ENCODE results near the gene PRSS3.

DNA sequence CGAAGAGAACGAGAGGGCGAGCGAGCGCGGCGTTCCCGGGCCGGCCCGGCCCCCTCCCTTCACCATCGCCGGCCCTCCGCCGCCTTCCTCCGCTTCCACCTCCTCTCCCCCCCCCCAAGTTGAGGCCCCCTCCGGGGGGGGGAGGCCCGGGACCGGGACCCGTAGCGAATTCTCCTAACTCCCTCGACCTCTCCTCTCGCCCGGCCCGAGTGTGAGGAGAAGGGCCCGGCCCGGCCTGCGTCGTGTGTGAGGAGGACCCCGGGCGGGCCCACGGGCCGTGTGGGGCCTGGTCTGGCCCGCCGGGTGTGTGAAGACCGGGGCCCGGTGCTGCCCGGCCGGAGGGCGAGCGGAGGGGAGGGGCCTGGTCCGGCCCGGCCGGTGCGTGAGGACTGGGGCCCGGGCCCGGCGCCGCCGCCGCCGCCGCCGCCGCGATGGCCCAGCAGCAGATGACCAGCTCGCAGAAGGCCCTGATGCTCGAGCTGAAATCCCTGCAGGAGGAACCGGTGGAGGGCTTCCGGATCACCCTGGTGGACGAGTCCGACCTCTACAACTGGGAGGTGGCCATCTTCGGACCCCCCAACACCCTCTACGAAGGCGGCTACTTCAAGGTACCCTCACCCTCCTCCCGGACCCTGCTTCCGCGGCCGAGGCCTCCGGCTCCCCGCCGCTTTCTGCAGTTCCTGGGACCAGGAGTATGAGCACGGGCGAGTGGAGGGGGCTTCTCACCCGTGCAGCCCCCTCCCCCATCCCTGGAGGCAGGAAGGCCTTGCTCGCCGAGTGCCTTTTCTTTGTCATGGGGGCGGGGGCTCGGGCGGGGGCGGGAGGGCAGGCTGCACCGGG, 22.2 kb downstream of the PRSS3 start:
- TF ChIP-seq, protein P1, sequence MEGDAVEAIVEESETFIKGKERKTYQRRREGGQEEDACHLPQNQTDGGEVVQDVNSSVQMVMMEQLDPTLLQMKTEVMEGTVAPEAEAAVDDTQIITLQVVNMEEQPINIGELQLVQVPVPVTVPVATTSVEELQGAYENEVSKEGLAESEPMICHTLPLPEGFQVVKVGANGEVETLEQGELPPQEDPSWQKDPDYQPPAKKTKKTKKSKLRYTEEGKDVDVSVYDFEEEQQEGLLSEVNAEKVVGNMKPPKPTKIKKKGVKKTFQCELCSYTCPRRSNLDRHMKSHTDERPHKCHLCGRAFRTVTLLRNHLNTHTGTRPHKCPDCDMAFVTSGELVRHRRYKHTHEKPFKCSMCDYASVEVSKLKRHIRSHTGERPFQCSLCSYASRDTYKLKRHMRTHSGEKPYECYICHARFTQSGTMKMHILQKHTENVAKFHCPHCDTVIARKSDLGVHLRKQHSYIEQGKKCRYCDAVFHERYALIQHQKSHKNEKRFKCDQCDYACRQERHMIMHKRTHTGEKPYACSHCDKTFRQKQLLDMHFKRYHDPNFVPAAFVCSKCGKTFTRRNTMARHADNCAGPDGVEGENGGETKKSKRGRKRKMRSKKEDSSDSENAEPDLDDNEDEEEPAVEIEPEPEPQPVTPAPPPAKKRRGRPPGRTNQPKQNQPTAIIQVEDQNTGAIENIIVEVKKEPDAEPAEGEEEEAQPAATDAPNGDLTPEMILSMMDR (conservative IDR thresholded peaks at IDR 0.05 in 1 of 2, IDR thresholded peaks at IDR 0.05 in 1 of 2; ENCODE audit: extremely low read depth in 1 of 2, insufficient read depth in 1 of 2, low read depth in 1 of 2, low read length in 2 of 2): peak in 1 of 2 donors; percentile 29
- TF ChIP-seq EZH2 (IDR thresholded peaks at IDR 0.05; ENCODE audit: borderline replicate concordance, low read length): no peak

Data from mammary epithelial cell (primary cell).